Lower leg skin (tissue), 3 donors: ENCODE results near the gene EML2.

Source experiments
- CTCF ChIP-seq, 3 donors: fragments of 450-650 bp; IDR thresholded peaks; one replicate each; pipeline ENCODE4 v1.5.1; 2016; ENCODE audit warnings: antibody characterized with exemption in 3 of 3, mild to moderate bottlenecking in 3 of 3, moderate library complexity in 2 of 3
- POLR2A ChIP-seq, 2 donors: fragments of 450-650 bp; IDR thresholded peaks; one replicate each; pipeline ENCODE4 v1.6.1; 2016 to 2017; ENCODE audit warnings: antibody characterized with exemption in 2 of 2, mild to moderate bottlenecking in 1 of 2, moderate library complexity in 1 of 2

- no peak for TF ChIP-seq CTCF (IDR thresholded peaks at IDR 0.05)
- no peak for TF ChIP-seq POLR2A (IDR thresholded peaks at IDR 0.05)
These were observed 51.3 kb downstream of the EML2 start for GRCh38 chr19:45587873-45588272.
